GM12878 (cell line): Measurements from ENCODE around the gene IGSF23. TPM values are rescaled to one million over a fixed set of nuclear protein-coding genes. Genes with fewer than 3 reads are reported as not detected.

Source experiments
- ATAC-seq: fragments of 200-7000 bp; cut with Tn5 transposase; 3 replicates; pipeline ENCODE4 v1.9.1; 2020; ENCODE audit warnings: mild to moderate bottlenecking, moderate library complexity
- BruUV-seq: library from RNA; stranded (reverse); fragments of 400-500 nt; replicated peaks from 2 replicates; lab custom pipeline; 2021; lab: Mats Ljungman, UMichigan
- CTCF ChIA-PET: fragments of 300-600 bp; sonication (Branson Sonifier 250); formaldehyde crosslinking; extraction: SDS; loops from one replicate; lab custom pipeline; 2021; ENCODE audit warnings: inconsistent platforms; lab: Yijun Ruan, JAX
- POLR2A ChIA-PET: fragments of 350-600 bp; formaldehyde crosslinking; extraction: SDS; loops from one replicate; lab custom pipeline; 2021; ENCODE audit warnings: inconsistent platforms; lab: Charles Lee
- RAD21 ChIA-PET: fragments of 300-600 bp; sonication (Branson Sonifier 250); formaldehyde crosslinking; loops from one replicate; lab custom pipeline; 2023; ENCODE audit warnings: antibody characterized with exemption; ENCODE audit not compliant: unreplicated experiment; lab: Charles Lee
- SMC1A ChIA-PET: fragments of 300-600 bp; sonication (Branson Sonifier 250); formaldehyde crosslinking; loops from one replicate; lab custom pipeline; 2023; ENCODE audit not compliant: unreplicated experiment, uncharacterized antibody; lab: Charles Lee
- DNase-seq: peaks from one replicate; pipeline ENCODE4 v3.0.0-alpha.2; 2011; ENCODE audit warnings: low read depth, low spot score
- FAIRE-seq: peaks from 3 replicates; lab custom pipeline; 2011; peaks lifted over from hg19 to GRCh38; lab: Jason Lieb, UNC
- H2AFZ ChIP-seq: 2 replicates; pipeline ENCODE4 v1.6.0; 2011; ENCODE audit warnings: low read depth, low read length, control low read depth; ENCODE audit not compliant: control insufficient read depth
- H3K27ac ChIP-seq: 2 replicates; pipeline ENCODE4 v1.5.1; 2011; ENCODE audit warnings: control low read depth; ENCODE audit not compliant: control insufficient read depth, insufficient read depth
- H3K27me3 ChIP-seq, 2 experiments: replicated peaks in 1 of 2; 2 replicates each; pipeline versions ENCODE4 v1.6.0 to v1.6.1; 2011; ENCODE audit warnings: low read length in 1 of 2; ENCODE audit not compliant: control insufficient read depth in 2 of 2, insufficient read depth in 2 of 2
- H3K36me3 ChIP-seq, 2 experiments: 2 replicates each; pipeline ENCODE4 v1.5.1; 2011; ENCODE audit warnings: low read length in 1 of 2; ENCODE audit not compliant: control insufficient read depth in 2 of 2, insufficient read depth in 2 of 2
- H3K4me1 ChIP-seq: 2 replicates; pipeline ENCODE4 v1.6.1; 2011; ENCODE audit warnings: mild to moderate bottlenecking, low read length, moderate library complexity, mixed read lengths; ENCODE audit not compliant: control insufficient read depth, insufficient read depth
- H3K4me2 ChIP-seq: 2 replicates; pipeline ENCODE4 v1.6.0; 2011; ENCODE audit warnings: control low read depth; ENCODE audit not compliant: control insufficient read depth, insufficient read depth
- H3K4me3 ChIP-seq: fragments of 200-600 bp; sonication (generic); 2 replicates; pipeline ENCODE4 v1.5.1; 2016
- H3K79me2 ChIP-seq: 2 replicates; pipeline ENCODE4 v1.6.0; 2011; ENCODE audit warnings: low read length; ENCODE audit not compliant: control insufficient read depth, insufficient read depth
- H3K9ac ChIP-seq: 2 replicates; pipeline ENCODE4 v1.8.0; 2011; ENCODE audit warnings: low read length, control low read depth, mixed read lengths; ENCODE audit not compliant: control insufficient read depth, insufficient read depth
- H3K9me3 ChIP-seq: replicated peaks from 3 replicates; pipeline ENCODE4 v1.5.1; 2011; ENCODE audit warnings: mild to moderate bottlenecking, low read length; ENCODE audit not compliant: control insufficient read depth, insufficient read depth
- H4K20me1 ChIP-seq: 2 replicates; pipeline ENCODE4 v1.6.0; 2011; ENCODE audit not compliant: control insufficient read depth, insufficient read depth
- ASH2L ChIP-seq: fragments of 300-600, 200-600 bp; sonication (generic); IDR thresholded peaks from 2 replicates; pipeline ENCODE4 v1.6.1; 2017; ENCODE audit warnings: low read depth, mild to moderate bottlenecking, borderline replicate concordance
- BMI1 ChIP-seq: fragments of 450-650 bp; IDR thresholded peaks from 2 replicates; pipeline ENCODE4 v1.6.1; 2016; ENCODE audit warnings: mild to moderate bottlenecking, moderate library complexity, borderline replicate concordance
- CBFB ChIP-seq: IDR thresholded peaks from 2 replicates; pipeline ENCODE4 v1.6.1; 2016; ENCODE audit warnings: antibody characterized with exemption, low read depth
- ELK1 ChIP-seq: IDR thresholded peaks from 2 replicates; pipeline ENCODE4 v1.6.1; 2012; ENCODE audit warnings: low read depth, low read length, improper control_type of control experiment
- GATAD2B ChIP-seq: fragments of 450-650 bp; conservative IDR thresholded peaks from 2 replicates; pipeline ENCODE4 v1.6.1; 2017; ENCODE audit warnings: low read depth, mild to moderate bottlenecking, moderate library complexity
- HDAC2 ChIP-seq: fragments of 200-600 bp; sonication (generic); IDR thresholded peaks from 2 replicates; pipeline ENCODE4 v1.6.1; 2017
- MEF2A ChIP-seq: IDR thresholded peaks from 2 replicates; pipeline ENCODE4 v1.6.1; 2011; ENCODE audit warnings: low read depth, mild to moderate bottlenecking, low read length, moderate library complexity; ENCODE audit not compliant: insufficient read depth
- NBN ChIP-seq: fragments of 450-650 bp; IDR thresholded peaks from 2 replicates; pipeline ENCODE4 v1.6.1; 2016
- NR2F1 ChIP-seq: fragments of 450-650 bp; conservative IDR thresholded peaks from 2 replicates; pipeline ENCODE4 v1.6.1; 2017; ENCODE audit warnings: mild to moderate bottlenecking
- RBBP5 ChIP-seq: fragments of 200-600 bp; sonication (generic); conservative IDR thresholded peaks from 2 replicates; pipeline ENCODE4 v1.6.1; 2016
- RELA ChIP-seq: fragments of 450-650 bp; IDR thresholded peaks from 2 replicates; pipeline ENCODE4 v1.8.0; 2014; ENCODE audit warnings: borderline replicate concordance; ENCODE audit not compliant: partially characterized antibody
- SIX5 ChIP-seq: IDR thresholded peaks from 2 replicates; pipeline ENCODE4 v1.6.1; 2011; ENCODE audit warnings: mild to moderate bottlenecking, low read depth, low read length, moderate library complexity; ENCODE audit not compliant: severe bottlenecking
- SREBF2 ChIP-seq: IDR thresholded peaks from 2 replicates; pipeline ENCODE4 v1.6.1; 2012; ENCODE audit warnings: mild to moderate bottlenecking, low read length
- WRNIP1 ChIP-seq: IDR thresholded peaks from 2 replicates; pipeline ENCODE4 v1.6.1; 2011; ENCODE audit warnings: low read depth, low read length, improper control_type of control experiment, borderline replicate concordance
- WGBS: methylation state at CpG from one replicate; pipeline ENCODE4 v1.1.6; 2016; ENCODE audit warnings: low lambda C conversion rate; ENCODE audit not compliant: insufficient replicate concordance, insufficient coverage; ENCODE audit errors: missing lambda C conversion rate; 5-methylcytosine and 5-hydroxymethylcytosine counted together
- in situ Hi-C: fragments of 300-500 bp; cut with MboI; formaldehyde crosslinking; loops from 9 replicates; pipeline ENCODE4 v1.14.3; 2018; ENCODE audit warnings: mixed read lengths
- intact Hi-C: fragments of 100-400 bp; cut with micrococcal nuclease; formaldehyde crosslinking; loops from one replicate; pipeline ENCODE4 v1.14.2; 2022; ENCODE audit not compliant: unreplicated experiment
- polyA plus RNA-seq, 11 experiments: library from polyadenylated mRNA; depleted of rRNA in 4 of 11; unstranded in 6 of 11; stranded (reverse) in 5 of 11; fragments of >200 nt; fragmentation: Nextera tagmentation in 4 of 11; fragmentation: Illumina TruSeq in 1 of 11; extraction: Ambion mirVana in 4 of 11; extraction: Trizol in 1 of 11; gene quantifications; 1 replicate in 1 of 11; 2 replicates in 10 of 11; pipeline versions ENCODE4 v1.2.1 to v1.2.3, GENCODE V29; 2011 to 2016; ENCODE audit warnings: inconsistent platforms in 2 of 11, missing spikeins in 2 of 11, low read depth in 1 of 11
- total RNA-seq, 4 experiments: library from RNA; depleted of rRNA in 3 of 4; stranded (reverse); fragments of >200 nt in 3 of 4; fragmentation: Illumina TruSeq in 1 of 4; extraction: Trizol in 1 of 4; gene quantifications; 2 replicates each; pipeline versions ENCODE4 v1.2.1 to v1.2.3, GENCODE V29; 2013 to 2021
- TF ChIP-seq, protein P1 (sequence below): IDR thresholded peaks from 2 replicates; pipeline ENCODE4 v1.6.1; 2012; ENCODE audit warnings: low read depth, low read length, improper control_type of control experiment
- TF ChIP-seq, protein P2 (sequence below): IDR thresholded peaks from 2 replicates; pipeline ENCODE4 v1.6.1; 2012; ENCODE audit warnings: mild to moderate bottlenecking, low read depth, low read length
- TF ChIP-seq, protein P3 (sequence below): IDR thresholded peaks from 2 replicates; pipeline ENCODE4 v1.6.1; 2011; ENCODE audit warnings: low read depth, mild to moderate bottlenecking, low read length, moderate library complexity, borderline replicate concordance; ENCODE audit errors: extremely low read depth

The IGSF23 gene
- total and polyA plus RNA-seq, 10 of the 15 experiments (the other 5 are each of a cell fraction or from before 2014, with no cell fraction given), result not detected

DNA sequence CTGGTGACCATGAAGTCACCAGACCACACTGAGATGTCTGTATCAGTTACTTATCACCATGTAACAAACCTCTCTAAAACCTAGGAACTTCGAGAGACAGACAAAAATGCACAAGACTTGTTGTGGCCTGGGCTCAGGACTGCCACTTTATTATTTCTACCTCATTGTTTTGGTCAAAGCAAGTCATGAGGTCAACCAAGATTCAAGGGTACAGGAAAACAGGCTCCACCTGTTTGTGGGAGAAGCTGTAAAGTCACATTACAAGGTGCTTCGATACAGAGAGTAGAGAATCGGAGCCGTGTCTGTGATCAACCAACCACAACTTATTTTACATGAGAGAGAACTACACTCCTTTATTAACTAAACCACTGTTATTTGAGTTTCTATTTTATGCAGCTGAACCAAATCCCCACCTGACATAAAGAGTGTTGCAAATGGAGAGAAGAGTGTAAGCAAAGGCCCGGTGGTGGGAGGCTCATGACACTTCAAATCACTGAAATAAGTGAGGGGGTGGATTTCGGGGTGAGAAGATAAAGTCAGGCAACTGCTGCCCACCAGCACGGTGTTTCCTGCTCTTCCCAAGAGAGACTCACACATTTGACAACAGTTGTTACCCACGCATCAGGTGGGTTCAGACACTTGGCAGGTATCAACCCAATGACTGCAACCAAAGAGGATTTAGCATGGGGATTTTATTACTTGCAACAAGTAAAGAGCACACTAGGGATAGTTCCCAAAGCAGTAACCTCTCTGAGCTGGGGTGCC, 39.0 kb upstream of the IGSF23 start:
- Histone ChIP-seq H2AFZ (no peak overlapping the region), H3K79me2 (no peaks in the 10 kb centered on the region), H3K27me3 (no peaks in the 10 kb centered on the region; a peak in 1 of 4 replicates), H3K27ac (no peak overlapping the region), H3K4me1 (no peaks in the 10 kb centered on the region), H3K36me3 (no peaks in the 10 kb centered on the region), H3K4me2 (no peak overlapping the region), H3K4me3 (no peak overlapping the region), H4K20me1 (no peaks in the 10 kb centered on the region), H3K9ac (no peak overlapping the region), H3K9me3 (no peaks in the 10 kb centered on the region)
- CTCF ChIA-PET, result interaction anchor here (0.5 to 1.5 kb wide), 4 partner anchors 77 to 86 kb away, joined by 3 to 6 read pairs (median 4); no protein-coding TSS in a partner anchor
- DNase-seq (no peak), FAIRE-seq (no peak), ATAC-seq (no peak)
- POLR2A ChIA-PET, result interaction anchor here (0.7 kb wide), 1 partner anchor 336 kb away, joined by 5 read pairs; no protein-coding TSS in a partner anchor
- intact Hi-C loops, result loop anchor here (5.0 kb wide), 1 partner anchor 83 kb away; no protein-coding TSS in a partner anchor
- in situ Hi-C loops, result loop anchor here (5.0 kb wide), 1 partner anchor 83 kb away; no protein-coding TSS in a partner anchor
- RAD21 ChIA-PET, result no interaction called here
- WGBS, result 25% methylated on average over 8 of the region's 8 CpGs
- SMC1A ChIA-PET, result interaction anchor here (1.7 to 1.8 kb wide), 2 partner anchors 82 to 83 kb away, joined by 3 to 5 read pairs; no protein-coding TSS in a partner anchor
- TF ChIP-seq SREBF2 (no peak), RELA (no peak), NBN (no peak), SIX5 (no peak), MEF2A (no peak), ASH2L (no peak), GATAD2B (no peak), BMI1 (no peak), CBFB (no peak), ELK1 (no peak), WRNIP1 (no peak), NR2F1 (no peak), RBBP5 (no peak), HDAC2 (no peak)
- TF ChIP-seq, protein P1, sequence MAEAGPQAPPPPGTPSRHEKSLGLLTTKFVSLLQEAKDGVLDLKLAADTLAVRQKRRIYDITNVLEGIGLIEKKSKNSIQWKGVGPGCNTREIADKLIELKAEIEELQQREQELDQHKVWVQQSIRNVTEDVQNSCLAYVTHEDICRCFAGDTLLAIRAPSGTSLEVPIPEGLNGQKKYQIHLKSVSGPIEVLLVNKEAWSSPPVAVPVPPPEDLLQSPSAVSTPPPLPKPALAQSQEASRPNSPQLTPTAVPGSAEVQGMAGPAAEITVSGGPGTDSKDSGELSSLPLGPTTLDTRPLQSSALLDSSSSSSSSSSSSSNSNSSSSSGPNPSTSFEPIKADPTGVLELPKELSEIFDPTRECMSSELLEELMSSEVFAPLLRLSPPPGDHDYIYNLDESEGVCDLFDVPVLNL, result no peak
- TF ChIP-seq, protein P2, sequence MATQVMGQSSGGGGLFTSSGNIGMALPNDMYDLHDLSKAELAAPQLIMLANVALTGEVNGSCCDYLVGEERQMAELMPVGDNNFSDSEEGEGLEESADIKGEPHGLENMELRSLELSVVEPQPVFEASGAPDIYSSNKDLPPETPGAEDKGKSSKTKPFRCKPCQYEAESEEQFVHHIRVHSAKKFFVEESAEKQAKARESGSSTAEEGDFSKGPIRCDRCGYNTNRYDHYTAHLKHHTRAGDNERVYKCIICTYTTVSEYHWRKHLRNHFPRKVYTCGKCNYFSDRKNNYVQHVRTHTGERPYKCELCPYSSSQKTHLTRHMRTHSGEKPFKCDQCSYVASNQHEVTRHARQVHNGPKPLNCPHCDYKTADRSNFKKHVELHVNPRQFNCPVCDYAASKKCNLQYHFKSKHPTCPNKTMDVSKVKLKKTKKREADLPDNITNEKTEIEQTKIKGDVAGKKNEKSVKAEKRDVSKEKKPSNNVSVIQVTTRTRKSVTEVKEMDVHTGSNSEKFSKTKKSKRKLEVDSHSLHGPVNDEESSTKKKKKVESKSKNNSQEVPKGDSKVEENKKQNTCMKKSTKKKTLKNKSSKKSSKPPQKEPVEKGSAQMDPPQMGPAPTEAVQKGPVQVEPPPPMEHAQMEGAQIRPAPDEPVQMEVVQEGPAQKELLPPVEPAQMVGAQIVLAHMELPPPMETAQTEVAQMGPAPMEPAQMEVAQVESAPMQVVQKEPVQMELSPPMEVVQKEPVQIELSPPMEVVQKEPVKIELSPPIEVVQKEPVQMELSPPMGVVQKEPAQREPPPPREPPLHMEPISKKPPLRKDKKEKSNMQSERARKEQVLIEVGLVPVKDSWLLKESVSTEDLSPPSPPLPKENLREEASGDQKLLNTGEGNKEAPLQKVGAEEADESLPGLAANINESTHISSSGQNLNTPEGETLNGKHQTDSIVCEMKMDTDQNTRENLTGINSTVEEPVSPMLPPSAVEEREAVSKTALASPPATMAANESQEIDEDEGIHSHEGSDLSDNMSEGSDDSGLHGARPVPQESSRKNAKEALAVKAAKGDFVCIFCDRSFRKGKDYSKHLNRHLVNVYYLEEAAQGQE, result no peak
- TF ChIP-seq, protein P3, sequence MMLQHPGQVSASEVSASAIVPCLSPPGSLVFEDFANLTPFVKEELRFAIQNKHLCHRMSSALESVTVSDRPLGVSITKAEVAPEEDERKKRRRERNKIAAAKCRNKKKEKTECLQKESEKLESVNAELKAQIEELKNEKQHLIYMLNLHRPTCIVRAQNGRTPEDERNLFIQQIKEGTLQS, result no peak
- no TSS peak for BruUV-seq
